ENCODE results near the gene STK16. TPM values are rescaled to one million over a fixed set of nuclear protein-coding genes. Genes with fewer than 3 reads are reported as not detected.

Gene STK16
- total and polyA plus RNA-seq, 2 of the 13 experiments (the other 11 are each of a cell fraction or from before 2014, with no cell fraction given), result 28.0 to 50.9 TPM

- TF ChIP-seq ZBTB39 (CRISPR knock-in tag; IDR thresholded peaks at IDR 0.05), result 0 out of 2 replicates have a peak, but pooled peaks have one; percentile 24
- TF ChIP-seq ZNF446 (CRISPR knock-in tag; IDR thresholded peaks at IDR 0.05), result no peak
- no peak for TF ChIP-seq ONECUT2 (CRISPR knock-in tag; IDR thresholded peaks at IDR 0.05)
- no peak for TF ChIP-seq ZBTB26 (CRISPR knock-in tag; IDR thresholded peaks at IDR 0.05; ENCODE audit: borderline replicate concordance)
- no peak for TF ChIP-seq ZNF513 (CRISPR knock-in tag; conservative IDR thresholded peaks at IDR 0.05)
- TF ChIP-seq SAP130 (CRISPR knock-in tag; IDR thresholded peaks at IDR 0.05; ENCODE audit: low read depth), result peak; percentile 65
- TF ChIP-seq ZNF652 (CRISPR knock-in tag; IDR thresholded peaks at IDR 0.05; ENCODE audit: borderline replicate concordance, low read depth), result no peak
- peak; percentile 56 for TF ChIP-seq MYC (CRISPR knock-in tag; IDR thresholded peaks at IDR 0.05; ENCODE audit: borderline replicate concordance)
- TF ChIP-seq THAP8 (CRISPR knock-in tag; IDR thresholded peaks at IDR 0.05; ENCODE audit: borderline replicate concordance), result no peak
- no peak for TF ChIP-seq MXD3 (CRISPR knock-in tag; IDR thresholded peaks at IDR 0.05)
- no peak for TF ChIP-seq MTERF4 (CRISPR knock-in tag; IDR thresholded peaks at IDR 0.05)
- TF ChIP-seq ZNF709 (CRISPR knock-in tag; IDR thresholded peaks at IDR 0.05), result no peak
- no peak for TF ChIP-seq ZNF34 (CRISPR knock-in tag; IDR thresholded peaks at IDR 0.05; ENCODE audit: borderline replicate concordance)
- no peak for TF ChIP-seq CEBPG (CRISPR knock-in tag; IDR thresholded peaks at IDR 0.05)
- TF ChIP-seq NFE2L1 (CRISPR knock-in tag; IDR thresholded peaks at IDR 0.05; ENCODE audit: borderline replicate concordance), result no peak
Measured at GRCh38 chr2:219207134-219207883, 38.0 kb upstream of the STK16 start (continued).
